SK-N-SH (cell line): Measurements from ENCODE around the gene LDAH. TPM values are rescaled to one million over a fixed set of nuclear protein-coding genes. Genes with fewer than 3 reads are reported as not detected.

Source experiments
- CTCF ChIA-PET: fragments of 300-600, 350-600 bp; formaldehyde crosslinking; extraction: SDS; loops from one replicate; lab custom pipeline; 2021; lab: Yijun Ruan, JAX
- POLR2A ChIA-PET: fragments of 350-600 bp; sonication (Branson Sonifier 250); formaldehyde crosslinking; extraction: SDS; loops from one replicate; lab custom pipeline; 2020; ENCODE audit warnings: antibody characterized with exemption, inconsistent platforms; lab: Yijun Ruan, JAX
- DNase-seq: peaks from one replicate; pipeline ENCODE4 v3.0.0; 2012
- H2AFZ ChIP-seq: fragments of 200-600 bp; sonication (generic); 2 replicates; pipeline ENCODE4 v1.8.1; 2016; ENCODE audit warnings: antibody characterized with exemption, mild to moderate bottlenecking, low read depth
- H3F3A ChIP-seq: fragments of 200-600 bp; sonication (generic); replicated peaks from 2 replicates; pipeline ENCODE3; 2016; ENCODE audit warnings: antibody characterized with exemption, mild to moderate bottlenecking; ENCODE audit not compliant: insufficient read depth
- H3K27ac ChIP-seq, 2 experiments: fragments of 200-500 bp in 1 of 2; fragments of 200-600 bp in 1 of 2; sonication (Bioruptor generic) in 1 of 2; sonication (generic), shearing (Covaris generic) in 1 of 2; 2 replicates each; pipeline versions ENCODE4 v1.5.1 to v1.6.1; 2014 to 2016; ENCODE audit warnings: low read depth in 2 of 2, inconsistent platforms in 1 of 2, low read length in 1 of 2, mild to moderate bottlenecking in 1 of 2, mixed read lengths in 1 of 2
- H3K27me3 ChIP-seq: fragments of 200-600 bp; sonication (generic), shearing (Covaris generic); 2 replicates; pipeline ENCODE4 v1.6.1; 2016; ENCODE audit warnings: mixed run types; ENCODE audit not compliant: insufficient read depth
- H3K36me3 ChIP-seq, 2 experiments: fragments of 200-500 bp in 1 of 2; fragments of 200-600 bp in 1 of 2; sonication (Bioruptor generic) in 1 of 2; sonication (generic) in 1 of 2; replicated peaks in 1 of 2; 2 replicates each; pipeline versions ENCODE3 to v1.5.1; 2014 to 2016; ENCODE audit warnings: low read length in 1 of 2, mild to moderate bottlenecking in 1 of 2; ENCODE audit not compliant: insufficient read depth in 2 of 2, control insufficient read depth in 1 of 2
- H3K4me1 ChIP-seq, 2 experiments: fragments of 200-500 bp in 1 of 2; fragments of 200-600 bp in 1 of 2; sonication (Bioruptor generic) in 1 of 2; sonication (generic), shearing (Covaris generic) in 1 of 2; 2 replicates each; pipeline versions ENCODE4 v1.5.1 to v1.6.1; 2014 to 2016; ENCODE audit warnings: low read depth in 1 of 2, low read length in 1 of 2, mixed run types in 1 of 2; ENCODE audit not compliant: insufficient read depth in 2 of 2, control insufficient read depth in 1 of 2
- H3K4me2 ChIP-seq: fragments of 200-600 bp; sonication (generic), shearing (Covaris generic); 2 replicates; pipeline ENCODE4 v1.6.1; 2017; ENCODE audit warnings: mixed run types
- H3K4me3 ChIP-seq, 2 experiments: fragments of 200-500 bp in 1 of 2; fragments of 200-600 bp in 1 of 2; sonication (Bioruptor generic) in 1 of 2; sonication (generic), shearing (Covaris generic) in 1 of 2; 2 replicates each; pipeline versions ENCODE4 v1.5.1 to v1.8.1; 2014 to 2016; ENCODE audit warnings: low read depth in 2 of 2, inconsistent platforms in 1 of 2, low read length in 1 of 2, mild to moderate bottlenecking in 1 of 2, mixed read lengths in 1 of 2, moderate library complexity in 1 of 2
- H3K79me2 ChIP-seq: fragments of 200-600 bp; sonication (generic); 2 replicates; pipeline ENCODE4 v1.8.1; 2017; ENCODE audit warnings: mild to moderate bottlenecking; ENCODE audit not compliant: insufficient read depth
- H3K9ac ChIP-seq: fragments of 200-600 bp; sonication (generic); 2 replicates; pipeline ENCODE4 v1.6.1; 2017; ENCODE audit warnings: mixed run types
- H3K9me2 ChIP-seq: fragments of 200-600 bp; sonication (generic); 2 replicates; pipeline ENCODE4 v1.6.1; 2017; ENCODE audit warnings: mixed run types
- H3K9me3 ChIP-seq: fragments of 200-600 bp; sonication (generic); 2 replicates; pipeline ENCODE4 v1.6.1; 2017; ENCODE audit warnings: mixed run types, mild to moderate bottlenecking, moderate library complexity
- H4K20me1 ChIP-seq: fragments of 200-600 bp; sonication (generic); 2 replicates; pipeline ENCODE4 v1.6.1; 2017; ENCODE audit warnings: mild to moderate bottlenecking, mixed run types; ENCODE audit not compliant: insufficient read depth
- CTCF ChIP-seq: fragments of 200-600 bp; sonication (generic); IDR thresholded peaks from 2 replicates; pipeline ENCODE4 v1.6.1; 2017; ENCODE audit warnings: antibody characterized with exemption, mild to moderate bottlenecking, moderate library complexity
- EP300 ChIP-seq, 2 experiments: IDR thresholded peaks; 2 replicates each; pipeline versions ENCODE4 v1.4.0 to v1.6.1; 2012; ENCODE audit warnings: borderline replicate concordance in 1 of 2, low read depth in 1 of 2, low read length in 1 of 2
- FOXJ3 ChIP-seq: sonication (generic); formaldehyde crosslinking; IDR thresholded peaks from 2 replicates; pipeline ENCODE4 v1.5.1; 2020; ENCODE audit warnings: mild to moderate bottlenecking, missing genetic modification reagents
- FOXM1 ChIP-seq: IDR thresholded peaks from 2 replicates; pipeline ENCODE4 v1.4.0; 2012; ENCODE audit warnings: low read depth, mild to moderate bottlenecking
- GATA2 ChIP-seq: sonication (generic); formaldehyde crosslinking; IDR thresholded peaks from 2 replicates; pipeline ENCODE4 v1.5.0; 2020; ENCODE audit warnings: mild to moderate bottlenecking, missing genetic modification reagents
- IRF3 ChIP-seq: fragments of 150-350 bp; IDR thresholded peaks from 2 replicates; pipeline ENCODE4 v1.6.1; 2016; ENCODE audit warnings: mild to moderate bottlenecking, low read depth, low read length
- MAX ChIP-seq: IDR thresholded peaks from 2 replicates; pipeline ENCODE4 v1.4.0; 2012; ENCODE audit warnings: low read depth
- PBX3 ChIP-seq: IDR thresholded peaks from 2 replicates; pipeline ENCODE4; 2012
- REST ChIP-seq: IDR thresholded peaks from 2 replicates; pipeline ENCODE4 v1.6.1; 2012; ENCODE audit warnings: mild to moderate bottlenecking, low read depth, low read length, moderate library complexity
- RFX5 ChIP-seq: IDR thresholded peaks from 2 replicates; pipeline ENCODE4 v1.6.1; 2012; ENCODE audit warnings: mild to moderate bottlenecking, improper control_type of control experiment, low read length
- SIN3A ChIP-seq: IDR thresholded peaks from 2 replicates; pipeline ENCODE4 v1.6.1; 2012; ENCODE audit warnings: low read depth, mild to moderate bottlenecking, low read length, moderate library complexity, borderline replicate concordance
- ZBTB33 ChIP-seq: IDR thresholded peaks from 2 replicates; pipeline ENCODE4 v1.4.0; 2012; ENCODE audit warnings: low read depth, borderline replicate concordance
- WGBS: methylation state at CpG from one replicate; pipeline ENCODE4 v1.1.6; 2017; ENCODE audit warnings: low lambda C conversion rate; 5-methylcytosine and 5-hydroxymethylcytosine counted together
- polyA plus RNA-seq, 3 experiments: library from polyadenylated mRNA; depleted of rRNA; stranded (reverse); fragments of >200 nt; gene quantifications; 2 replicates each; pipeline ENCODE4 v1.2.3, GENCODE V29; 2012

The LDAH gene
- polyA plus RNA-seq, 1 of the 3 experiments (the other 2 are of a cell fraction): 12.7 TPM

GRCh38 chr2:20844246-20844645, 21.3 kb upstream of the LDAH start:
- Histone ChIP-seq H3K4me2 (no peak overlapping the region), H2AFZ (no peak overlapping the region), H3K27ac (no peak overlapping the region), H3K27me3 (peaks cover 7% of the 10 kb centered on the region; the same call in 1 of the 2 replicates), H4K20me1 (no peaks in the 10 kb centered on the region), H3K9ac (no peak overlapping the region), H3K79me2 (no peaks in the 10 kb centered on the region), H3K36me3 (no peaks in the 10 kb centered on the region), H3K4me1 (no peaks in the 10 kb centered on the region), H3K9me2 (no peaks in the 10 kb centered on the region), H3F3A (no peaks in the 10 kb centered on the region), H3K4me3 (no peak overlapping the region), H3K9me3 (no peaks in the 10 kb centered on the region)
- ChIA-PET POLR2A (no interaction called here), CTCF (no interaction called here)
- no peak for TF ChIP-seq CTCF
- no peak for TF ChIP-seq RFX5
- no peak for TF ChIP-seq GATA2
- no peak for DNase-seq
- WGBS: 26% methylated on average over 2 of the region's 2 CpGs

- H3K79me2 ChIP-seq: no peaks in the 10 kb centered on the region
- H3F3A ChIP-seq: no peaks in the 10 kb centered on the region
- no peak for DNase-seq
- no peak overlapping the region for H3K4me2 ChIP-seq
- H3K4me3 ChIP-seq: no peak overlapping the region
- ChIA-PET POLR2A (no interaction called here), CTCF (interaction anchor here (1.1 to 2.0 kb wide), 2 partner anchors 11 to 13 kb away, joined by 3 to 6 read pairs; no protein-coding TSS in a partner anchor)
- no peak for TF ChIP-seq GATA2
- TF ChIP-seq REST: no peak
- TF ChIP-seq MAX: no peak
- no peak for TF ChIP-seq IRF3
- TF ChIP-seq ZBTB33: no peak
- TF ChIP-seq SIN3A: no peak
- no peak for TF ChIP-seq FOXM1
- TF ChIP-seq CTCF: no peak
- no peak for TF ChIP-seq EP300 (IDR thresholded peaks at IDR 0.05; ENCODE audit: borderline replicate concordance in 1 of 2, low read depth in 1 of 2, low read length in 1 of 2)
- no peak for TF ChIP-seq PBX3
- TF ChIP-seq FOXJ3 (CRISPR knock-in tag): no peak
- no peaks in the 10 kb centered on the region for H3K36me3 ChIP-seq
- H3K9ac ChIP-seq: no peak overlapping the region
- no peak overlapping the region for H2AFZ ChIP-seq
- H3K9me2 ChIP-seq: no peaks in the 10 kb centered on the region
- 11% methylated on average over 1 of the region's 1 CpG for WGBS
- H3K9me3 ChIP-seq: no peaks in the 10 kb centered on the region
- H3K4me1 ChIP-seq: no peaks in the 10 kb centered on the region
- no peaks in the 10 kb centered on the region for H4K20me1 ChIP-seq
- no peak overlapping the region for H3K27ac ChIP-seq
- H3K27me3 ChIP-seq: peaks cover 7% of the 10 kb centered on the region; the same call in 1 of the 2 replicates
These were observed 16.2 kb upstream of the LDAH start for GRCh38 chr2:20839052-20839451.
